Astrocyte (in vitro differentiated cells and primary cell): ENCODE results near the gene FMN1. TPM values are rescaled to one million over a fixed set of nuclear protein-coding genes. Genes with fewer than 3 reads are reported as not detected.

Source experiments
- DNase-seq: peaks from one replicate; pipeline ENCODE4 v3.0.0-alpha.2; 2010; ENCODE audit warnings: low read depth
- FAIRE-seq: peaks from 2 replicates; lab custom pipeline; 2011; peaks lifted over from hg19 to GRCh38; lab: Jason Lieb, UNC
- H2AFZ ChIP-seq: 2 replicates; pipeline ENCODE4 v1.6.0; 2012; ENCODE audit warnings: low read depth, low read length, inconsistent platforms
- H3K27ac ChIP-seq: 2 replicates; pipeline ENCODE4 v1.5.1; 2011; ENCODE audit warnings: low read depth, low read length, inconsistent platforms
- H3K27me3 ChIP-seq: 2 replicates; pipeline ENCODE4 v1.6.0; 2011; ENCODE audit warnings: low read length, inconsistent platforms; ENCODE audit not compliant: insufficient read depth
- H3K36me3 ChIP-seq: 2 replicates; pipeline ENCODE4 v1.5.1; 2011; ENCODE audit warnings: low read length, inconsistent platforms; ENCODE audit not compliant: insufficient read depth
- H3K4me1 ChIP-seq: 2 replicates; pipeline ENCODE4 v1.5.1; 2011; ENCODE audit warnings: low read length, inconsistent platforms; ENCODE audit not compliant: insufficient read depth
- H3K4me2 ChIP-seq: 2 replicates; pipeline ENCODE4 v1.6.0; 2012; ENCODE audit warnings: low read length, inconsistent platforms
- H3K4me3 ChIP-seq: 2 replicates; pipeline ENCODE4 v1.5.1; 2011; ENCODE audit warnings: low read depth, mild to moderate bottlenecking, low read length, inconsistent platforms; ENCODE audit not compliant: insufficient read depth
- H3K79me2 ChIP-seq: 2 replicates; pipeline ENCODE4 v1.6.0; 2012; ENCODE audit warnings: mild to moderate bottlenecking, low read length, inconsistent platforms; ENCODE audit not compliant: insufficient read depth
- H3K9ac ChIP-seq: 2 replicates; pipeline ENCODE4 v1.6.0; 2012; ENCODE audit warnings: mild to moderate bottlenecking, low read length, inconsistent platforms
- H3K9me3 ChIP-seq: 2 replicates; pipeline ENCODE4 v1.5.1; 2012; ENCODE audit warnings: low read depth, mild to moderate bottlenecking, low read length, inconsistent platforms; ENCODE audit not compliant: insufficient read depth
- H4K20me1 ChIP-seq: 2 replicates; pipeline ENCODE4 v1.6.0; 2012; ENCODE audit warnings: low read length, inconsistent platforms; ENCODE audit not compliant: insufficient read depth
- H3K27ac Mint-ChIP-seq: one replicate; pipeline ENCODE4 v1.8.0; 2021; ENCODE audit warnings: mild to moderate bottlenecking, mixed read lengths; ENCODE audit not compliant: unreplicated experiment
- H3K27me3 Mint-ChIP-seq: one replicate; pipeline ENCODE4 v1.8.0; 2021; ENCODE audit warnings: low read depth, mixed read lengths; ENCODE audit not compliant: unreplicated experiment
- H3K36me3 Mint-ChIP-seq: one replicate; pipeline ENCODE4 v1.8.0; 2021; ENCODE audit warnings: low read depth, mixed read lengths; ENCODE audit not compliant: unreplicated experiment
- H3K4me1 Mint-ChIP-seq: one replicate; pipeline ENCODE4 v1.8.0; 2021; ENCODE audit warnings: low read depth, mixed read lengths; ENCODE audit not compliant: unreplicated experiment
- H3K4me3 Mint-ChIP-seq: one replicate; pipeline ENCODE4 v1.8.0; 2021; ENCODE audit warnings: mild to moderate bottlenecking, moderate library complexity, mixed read lengths; ENCODE audit not compliant: unreplicated experiment
- H3K9me3 Mint-ChIP-seq: one replicate; pipeline ENCODE4 v1.8.0; 2021; ENCODE audit warnings: mild to moderate bottlenecking, mixed read lengths; ENCODE audit not compliant: unreplicated experiment
- CTCF ChIP-seq: IDR thresholded peaks from 2 replicates; pipeline ENCODE4 v1.5.1; 2011; ENCODE audit warnings: low read depth, mild to moderate bottlenecking, inconsistent platforms, low read length, moderate library complexity; ENCODE audit not compliant: insufficient read depth
- EZH2 ChIP-seq: IDR thresholded peaks from 2 replicates; pipeline ENCODE4 v1.6.1; 2012; ENCODE audit warnings: mild to moderate bottlenecking, low read length, inconsistent platforms; ENCODE audit not compliant: insufficient read depth
- total RNA-seq: library from RNA; stranded (reverse); gene quantifications from 2 replicates; pipeline ENCODE4 v1.2.1, GENCODE V29; 2021

Gene FMN1
- total RNA-seq, 1 donor from 2014 or later: 5.3 TPM

- H3K4me1 ChIP-seq: peaks cover 18% of the 10 kb centered on the region
- H3K27me3 ChIP-seq: no peaks in the 10 kb centered on the region
- no peaks in the 10 kb centered on the region for H4K20me1 ChIP-seq
- TF ChIP-seq CTCF (no peak), EZH2 (no peak)
- DNase-seq (peak; percentile 96), FAIRE-seq (peak; percentile 100)
- peaks cover 12% of the 10 kb centered on the region for H3K36me3 Mint-ChIP-seq
- H3K9me3 ChIP-seq: peaks cover 2% of the 10 kb centered on the region
- peak overlapping the region; percentile 91 for H3K27ac ChIP-seq
- peak overlapping the region; percentile 54 for H3K4me2 ChIP-seq
- H3K9ac ChIP-seq: peak overlapping the region; percentile 74
- no peaks in the 10 kb centered on the region for H3K36me3 ChIP-seq
- no peak overlapping the region for H2AFZ ChIP-seq
- H3K27me3 Mint-ChIP-seq: no peaks in the 10 kb centered on the region
- peak overlapping the region; percentile 73 for H3K27ac Mint-ChIP-seq
- H3K4me1 Mint-ChIP-seq: peaks cover 22% of the 10 kb centered on the region
- no peak overlapping the region for H3K4me3 Mint-ChIP-seq
- no peak overlapping the region for H3K4me3 ChIP-seq
- H3K9me3 Mint-ChIP-seq: peaks cover 3% of the 10 kb centered on the region
- H3K79me2 ChIP-seq: no peaks in the 10 kb centered on the region
Measured at GRCh38 chr15:32774022-32774421, 420.5 kb downstream of the FMN1 start.

- DNase-seq: no peak
- Histone ChIP-seq H3K36me3 (no peaks in the 10 kb centered on the region), H3K9ac (no peak overlapping the region), H3K4me2 (no peak overlapping the region), H3K79me2 (no peaks in the 10 kb centered on the region), H3K27me3 (no peaks in the 10 kb centered on the region), H3K27ac (no peak overlapping the region), H3K4me3 (no peak overlapping the region), H4K20me1 (no peaks in the 10 kb centered on the region), H3K4me1 (no peaks in the 10 kb centered on the region), H3K9me3 (no peaks in the 10 kb centered on the region), H2AFZ (no peak overlapping the region)
- no peaks in the 10 kb centered on the region for H3K4me1 Mint-ChIP-seq
- no peak overlapping the region for H3K27ac Mint-ChIP-seq
- TF ChIP-seq EZH2 (no peak), CTCF (no peak)
- H3K9me3 Mint-ChIP-seq: no peaks in the 10 kb centered on the region
- H3K27me3 Mint-ChIP-seq: no peaks in the 10 kb centered on the region
- FAIRE-seq: peak; percentile 47
- peaks cover 2% of the 10 kb centered on the region for H3K36me3 Mint-ChIP-seq
- H3K4me3 Mint-ChIP-seq: no peak overlapping the region
Measured at GRCh38 chr15:32767236-32767635, 427.3 kb downstream of the FMN1 start.

- no peaks in the 10 kb centered on the region for H3K9me3 ChIP-seq
- no peak overlapping the region for H3K4me2 ChIP-seq
- no peak for TF ChIP-seq CTCF
- no peak for TF ChIP-seq EZH2
- FAIRE-seq: peak; percentile 20
- H3K36me3 ChIP-seq: no peaks in the 10 kb centered on the region
- Mint-ChIP-seq H3K4me1 (no peaks in the 10 kb centered on the region), H3K9me3 (no peaks in the 10 kb centered on the region), H3K27ac (no peak overlapping the region), H3K27me3 (no peaks in the 10 kb centered on the region), H3K4me3 (no peak overlapping the region), H3K36me3 (no peaks in the 10 kb centered on the region)
- no peak overlapping the region for H3K4me3 ChIP-seq
- no peaks in the 10 kb centered on the region for H4K20me1 ChIP-seq
- no peaks in the 10 kb centered on the region for H3K27me3 ChIP-seq
- no peak overlapping the region for H3K27ac ChIP-seq
- no peak overlapping the region for H3K9ac ChIP-seq
- H3K79me2 ChIP-seq: no peaks in the 10 kb centered on the region
- H3K4me1 ChIP-seq: no peaks in the 10 kb centered on the region
- no peak overlapping the region for H2AFZ ChIP-seq
- DNase-seq: no peak
Measured at GRCh38 chr15:32766101-32766500, 428.4 kb downstream of the FMN1 start.
